AG04450 (cell line): ENCODE data around the gene FBXO11. TPM values are rescaled to one million over a fixed set of nuclear protein-coding genes. Genes with fewer than 3 reads are reported as not detected.

ENCODE experiments used
- CTCF ChIA-PET: fragments of 300-600, 350-600 bp; formaldehyde crosslinking; extraction: SDS; loops from one replicate; lab custom pipeline; 2022; ENCODE audit warnings: antibody characterized with exemption, inconsistent platforms; lab: Charles Lee
- POLR2A ChIA-PET: fragments of 350-600 bp; formaldehyde crosslinking; extraction: SDS; loops from one replicate; lab custom pipeline; 2021; ENCODE audit warnings: antibody characterized with exemption, inconsistent platforms; lab: Yijun Ruan, JAX
- DNase-seq: peaks from one replicate; pipeline ENCODE4 v3.0.0-alpha.2; 2011; ENCODE audit warnings: low read depth, low spot score
- H3K27ac ChIP-seq: one replicate; pipeline ENCODE4 v1.5.1; 2012; ENCODE audit warnings: low read depth, low read length, control low read depth
- H3K27me3 ChIP-seq: one replicate; pipeline ENCODE4 v1.6.0; 2012; ENCODE audit warnings: low read length; ENCODE audit not compliant: control insufficient read depth, insufficient read depth
- H3K4me3 ChIP-seq: 2 replicates; pipeline ENCODE4 v1.5.1; 2011; ENCODE audit warnings: mild to moderate bottlenecking, low read depth, low read length, control low read depth
- H3K9me3 ChIP-seq: 2 replicates; pipeline ENCODE4 v1.5.1; 2012; ENCODE audit warnings: low read length; ENCODE audit not compliant: control insufficient read depth, insufficient read depth
- CTCF ChIP-seq: IDR thresholded peaks from 2 replicates; pipeline ENCODE4 v1.5.1; 2011; ENCODE audit warnings: low read depth, low read length, control low read depth, inconsistent platforms
- polyA plus RNA-seq: library from polyadenylated mRNA; depleted of rRNA; stranded (reverse); fragments of >200 nt; gene quantifications from 2 replicates; pipeline ENCODE4 v1.2.3, GENCODE V29; 2011

Gene FBXO11
- polyA plus RNA-seq, 1 experiment = 55.9 TPM

GRCh38 chr2:47870641-47871540 lies 35.4 kb downstream of the FBXO11 start:
- H3K27me3 ChIP-seq = no peaks in the 10 kb centered on the region
- ChIA-PET CTCF (interaction anchor here (0.8 to 2.9 kb wide), 3 partner anchors 12 to 36 kb away, joined by 3 to 17 read pairs (median 4); no protein-coding TSS in a partner anchor), POLR2A (interaction anchor here (0.6 kb wide), 1 partner anchor 1067 kb away, joined by 3 read pairs; no protein-coding TSS in a partner anchor)
- no peak for TF ChIP-seq CTCF
- no peak overlapping the region for H3K27ac ChIP-seq
- DNase-seq = no peak
- no peaks in the 10 kb centered on the region for H3K9me3 ChIP-seq
- H3K4me3 ChIP-seq = no peak overlapping the region

GRCh38 chr2:47869859-47870595 lies 36.3 kb downstream of the FBXO11 start:
- Histone ChIP-seq H3K27me3 (no peaks in the 10 kb centered on the region), H3K27ac (no peak overlapping the region), H3K9me3 (no peaks in the 10 kb centered on the region), H3K4me3 (no peak overlapping the region)
- TF ChIP-seq CTCF = no peak
- no peak for DNase-seq
- ChIA-PET POLR2A (interaction anchor here (0.6 kb wide), 2 partner anchors 600 to 1152 kb away, joined by 3 read pairs; no protein-coding TSS in a partner anchor), CTCF (interaction anchor here (0.8 to 1.2 kb wide), 2 partner anchors 12 kb away, joined by 3 to 4 read pairs; no protein-coding TSS in a partner anchor)

GRCh38 chr2:47868611-47869352 lies 37.5 kb downstream of the FBXO11 start:
- no peak for DNase-seq
- no peak for TF ChIP-seq CTCF
- Histone ChIP-seq H3K4me3 (no peak overlapping the region), H3K9me3 (no peaks in the 10 kb centered on the region), H3K27ac (no peak overlapping the region), H3K27me3 (no peaks in the 10 kb centered on the region)
- POLR2A ChIA-PET = no interaction called here
- CTCF ChIA-PET = interaction anchor here (1.2 to 2.4 kb wide), 2 partner anchors 11 kb away, joined by 3 to 21 read pairs; no protein-coding TSS in a partner anchor

GRCh38 chr2:47867205-47867604 lies 39.1 kb downstream of the FBXO11 start:
- no peak for TF ChIP-seq CTCF
- POLR2A ChIA-PET = no interaction called here
- no peak overlapping the region for H3K4me3 ChIP-seq
- no peaks in the 10 kb centered on the region for H3K9me3 ChIP-seq
- CTCF ChIA-PET = interaction anchor here (1.0 to 2.4 kb wide), 3 partner anchors 9 to 40 kb away, joined by 3 to 21 read pairs (median 4); partner anchors contain the start of gene FBXO11
- DNase-seq = no peak
- no peak overlapping the region for H3K27ac ChIP-seq
- no peaks in the 10 kb centered on the region for H3K27me3 ChIP-seq
